HG02840 (cell line): ENCODE data around the gene CPED1.
"Not testable (repeated sequence)": the region's sequence is repeated elsewhere in the genome, so short reads cannot be mapped to it uniquely, and the experiment has no call there.

Experiments
- ATAC-seq: cut with Tn5 transposase; IDR thresholded peaks from one replicate; pipeline ENCODE4 v1.9.1; 2021; ENCODE audit warnings: mild to moderate bottlenecking, moderate library complexity, moderate number of reproducible peaks; ENCODE audit not compliant: unreplicated experiment, low FRiP score

CPED1 gene

GRCh38 chr7:120994512-120995410 is 6.2 kb downstream of the CPED1 start:
- ATAC-seq: no peak

GRCh38 chr7:120995654-120996053 is 7.1 kb downstream of the CPED1 start:
- no peak for ATAC-seq

GRCh38 chr7:120996333-120996987 is 7.9 kb downstream of the CPED1 start:
- ATAC-seq: no peak

DNA sequence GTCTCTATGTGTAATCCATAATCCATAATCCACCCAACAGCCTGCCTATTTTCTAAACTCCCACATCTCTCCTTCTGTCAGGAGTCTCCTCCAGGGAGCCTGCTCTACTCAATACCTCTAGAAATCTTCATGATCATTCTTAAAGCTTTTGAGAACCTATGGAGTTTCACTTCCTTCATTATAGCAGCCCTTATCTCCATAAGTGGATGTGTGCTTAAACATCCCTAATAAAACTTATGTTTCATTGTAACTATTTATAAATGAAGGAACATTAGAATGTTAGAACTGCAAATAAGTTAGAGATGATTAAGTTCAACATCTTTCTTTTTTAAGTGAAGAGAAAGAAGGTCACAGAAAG is 8.5 kb downstream of the CPED1 start:
- ATAC-seq: no peak

- ATAC-seq: no peak
Observed at GRCh38 chr7:120997882-120998474, 9.5 kb downstream of the CPED1 start.

DNA sequence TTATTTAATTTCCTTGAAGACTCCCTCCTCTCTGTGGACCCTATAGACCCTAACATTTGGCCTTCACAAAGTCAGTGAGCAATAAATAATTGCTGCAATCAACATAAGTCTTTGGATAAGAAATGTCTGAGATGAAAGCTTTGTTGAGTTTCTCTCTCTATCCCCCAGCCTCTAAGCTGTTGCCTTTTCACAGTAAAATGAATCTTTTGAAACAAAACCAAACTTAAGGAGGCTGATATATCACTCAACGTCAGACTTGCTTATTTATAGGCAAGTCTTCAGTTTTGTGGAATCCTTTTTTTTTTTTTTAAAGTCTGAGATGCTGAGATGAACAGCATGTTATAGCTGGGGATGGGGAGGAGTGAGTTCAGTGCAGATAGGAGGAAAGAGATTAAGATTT is 10.0 kb downstream of the CPED1 start:
- ATAC-seq: no peak

DNA sequence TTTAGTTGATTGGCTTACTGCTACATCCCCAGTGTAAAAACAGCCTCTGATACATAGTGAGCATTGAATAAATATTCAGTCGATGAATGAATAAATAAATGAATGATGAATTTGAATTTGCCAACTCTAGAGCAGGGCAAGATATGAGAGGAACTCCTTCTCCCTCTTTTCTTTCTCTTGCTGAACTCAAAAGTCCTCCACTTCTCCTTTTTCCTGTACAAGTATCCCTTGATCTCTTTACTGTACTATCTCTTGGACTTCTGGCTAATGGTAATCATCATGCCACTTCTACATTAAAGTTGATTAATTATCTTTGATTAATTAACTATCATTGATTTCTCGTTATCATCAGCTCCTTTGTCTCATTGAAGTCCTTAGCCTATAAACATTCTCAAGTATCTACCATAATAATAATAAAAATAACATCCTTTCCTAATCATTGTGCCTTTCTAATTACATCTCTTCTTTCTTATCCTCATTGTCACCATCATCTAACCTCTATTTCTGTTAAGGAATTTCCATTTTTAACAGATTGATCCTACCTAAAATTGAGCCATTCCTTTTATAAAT is 10.6 kb downstream of the CPED1 start:
- no peak for ATAC-seq

DNA sequence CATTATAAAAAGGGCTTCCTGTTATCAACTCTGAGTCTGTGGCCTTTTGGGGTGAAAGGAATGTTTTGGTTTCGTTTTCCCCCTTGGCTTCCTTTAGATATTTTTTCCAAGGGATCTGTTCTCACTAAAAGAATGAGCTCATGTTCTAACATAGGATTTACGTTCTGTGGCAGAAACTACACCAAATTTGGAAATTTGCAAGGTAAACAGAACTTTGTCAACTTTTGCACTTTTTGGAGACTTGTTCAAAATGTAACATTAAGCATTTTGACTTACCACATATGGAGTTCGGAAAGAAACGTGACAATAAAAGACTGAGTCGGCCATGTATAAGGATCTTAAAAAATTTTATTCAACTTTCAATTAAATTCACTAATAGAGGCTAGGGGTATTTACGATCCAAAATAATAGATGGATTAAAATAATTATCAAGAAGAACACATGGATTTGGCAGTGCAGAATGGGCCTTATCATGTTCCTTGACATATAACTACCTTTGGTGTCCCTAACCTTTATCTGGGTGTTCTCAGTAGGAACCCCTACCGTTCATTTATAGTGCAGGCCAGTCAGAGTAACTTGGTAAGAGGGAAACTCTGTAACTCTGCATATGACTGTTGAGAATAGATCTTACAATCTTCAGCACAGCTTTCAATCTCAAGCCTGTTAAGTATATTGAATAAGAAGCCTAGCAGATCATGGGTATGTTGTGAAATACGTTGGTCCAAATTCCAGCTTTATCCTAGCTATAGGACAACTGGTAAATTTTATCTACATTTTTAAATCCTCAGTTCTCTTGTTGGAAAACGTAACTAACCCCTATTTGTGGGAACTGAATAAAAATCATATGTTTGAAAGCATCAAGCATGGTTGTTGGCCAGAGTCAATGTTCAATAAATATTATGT is 11.8 kb downstream of the CPED1 start:
- no peak for ATAC-seq

DNA sequence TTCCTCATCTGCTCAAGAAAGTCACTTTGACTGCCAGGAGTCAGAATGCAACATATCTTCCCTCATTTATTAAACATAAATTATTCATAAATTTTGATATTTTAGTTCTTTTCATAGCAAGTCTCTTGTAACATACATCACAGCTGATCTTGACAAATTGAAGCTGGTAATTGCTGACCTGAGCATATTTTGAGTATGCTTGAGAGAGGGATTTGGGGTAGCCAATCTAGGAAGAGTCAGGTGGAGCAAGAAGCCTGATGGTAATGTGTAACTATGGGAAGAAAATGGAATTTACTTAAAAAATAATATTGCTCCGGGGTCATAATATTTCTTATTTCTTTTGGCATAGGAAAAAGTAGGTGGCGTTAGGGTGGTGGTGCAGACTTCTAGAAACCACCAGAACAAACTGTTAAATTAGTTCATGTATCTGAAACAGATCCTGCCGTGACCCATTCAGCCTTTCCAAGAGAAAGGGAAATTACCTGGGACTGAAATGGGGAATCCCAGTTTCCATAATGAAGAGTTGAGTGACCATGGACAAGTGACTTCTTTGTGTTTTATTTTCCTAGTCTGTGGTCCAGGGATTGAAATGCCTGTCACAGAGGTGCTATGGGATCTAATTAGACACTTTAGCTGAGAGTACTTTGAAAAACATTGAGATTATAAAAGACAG is 12.9 kb downstream of the CPED1 start:
- ATAC-seq: no peak

DNA sequence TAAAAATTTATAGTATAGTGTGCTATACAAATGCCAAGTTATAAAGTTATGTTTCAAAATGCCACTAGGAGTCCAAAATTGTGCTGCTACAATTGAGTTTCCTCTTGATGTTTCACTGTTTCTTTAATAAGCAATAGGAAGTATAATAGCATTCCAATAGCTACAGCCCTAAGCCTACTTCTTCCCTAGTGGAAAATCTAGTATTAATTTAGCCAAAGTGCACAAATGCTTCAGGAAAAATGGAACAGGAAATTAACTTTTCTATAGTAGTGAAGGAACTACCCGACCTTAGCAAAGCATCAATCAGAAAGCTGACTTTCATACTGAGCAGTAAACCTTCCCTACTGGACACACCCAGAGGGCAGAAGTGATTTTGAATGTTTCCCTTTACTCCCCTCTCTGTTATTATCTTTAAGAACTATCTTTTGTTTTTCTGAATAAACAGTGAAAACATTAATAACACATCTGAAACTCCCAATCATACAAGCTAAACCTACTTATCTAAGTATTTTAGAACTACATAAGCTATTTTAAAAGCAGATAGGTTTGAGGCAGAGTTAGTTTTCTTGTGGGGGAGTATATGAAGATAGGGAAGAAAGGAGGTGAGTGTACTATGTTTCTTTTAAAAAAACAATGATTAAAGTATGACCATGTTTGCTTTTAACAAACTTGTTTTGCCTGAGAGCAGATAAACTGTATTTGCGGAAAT is 13.7 kb downstream of the CPED1 start:
- ATAC-seq: no peak

DNA sequence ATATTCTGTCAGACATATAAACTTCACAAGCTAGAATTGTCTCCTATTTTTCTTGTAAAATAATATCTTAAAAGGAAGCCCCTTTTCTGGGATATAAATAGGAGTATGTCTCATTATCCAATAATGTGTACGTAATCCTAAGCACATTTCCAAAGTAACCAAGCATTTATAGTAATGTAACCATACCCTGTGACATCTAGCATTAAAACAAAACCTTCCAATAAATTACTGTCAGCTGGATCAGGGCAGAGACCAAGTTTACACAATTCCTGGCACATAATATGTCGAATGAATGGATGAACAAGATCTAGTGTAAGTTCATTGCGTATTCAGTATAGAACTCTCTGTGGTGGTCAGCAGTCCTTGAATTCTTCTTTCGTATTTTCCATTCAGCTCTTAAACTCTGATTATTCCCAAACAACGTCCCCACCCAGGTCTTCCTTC is 14.3 kb downstream of the CPED1 start:
- no peak for ATAC-seq

DNA sequence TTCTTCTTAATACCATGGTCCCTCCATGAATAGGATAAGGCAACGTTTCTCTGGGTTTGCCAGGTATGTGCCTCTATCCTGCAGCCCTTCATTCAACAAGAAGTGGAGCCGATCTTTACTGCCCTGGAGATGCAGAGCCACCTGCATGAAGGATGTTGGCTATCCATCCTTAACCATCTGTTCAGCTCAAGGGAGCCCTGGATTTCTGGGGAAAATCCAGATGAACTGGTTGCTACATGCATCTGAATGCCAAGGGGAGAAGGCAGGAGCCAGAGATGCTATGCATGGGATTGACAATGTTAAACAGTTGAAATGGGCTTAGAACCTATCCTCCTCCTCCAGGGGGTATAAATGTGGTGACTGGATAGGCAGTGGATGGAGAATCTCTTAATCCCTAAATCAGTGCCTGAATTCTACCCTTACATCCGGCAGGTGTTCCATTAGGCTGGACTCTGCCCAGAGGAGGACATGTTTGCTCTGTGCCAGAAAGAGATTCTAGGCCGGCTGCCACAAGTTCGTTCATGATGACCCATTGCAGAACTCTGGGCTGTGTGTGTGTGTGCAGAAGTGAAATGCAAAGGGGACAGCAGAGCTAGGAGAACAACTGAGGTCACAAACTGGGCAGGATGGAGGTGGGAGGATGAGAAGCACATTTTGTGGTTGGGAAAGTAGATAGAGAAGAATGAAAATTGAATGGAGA is 15.6 kb downstream of the CPED1 start:
- ATAC-seq: no peak

DNA sequence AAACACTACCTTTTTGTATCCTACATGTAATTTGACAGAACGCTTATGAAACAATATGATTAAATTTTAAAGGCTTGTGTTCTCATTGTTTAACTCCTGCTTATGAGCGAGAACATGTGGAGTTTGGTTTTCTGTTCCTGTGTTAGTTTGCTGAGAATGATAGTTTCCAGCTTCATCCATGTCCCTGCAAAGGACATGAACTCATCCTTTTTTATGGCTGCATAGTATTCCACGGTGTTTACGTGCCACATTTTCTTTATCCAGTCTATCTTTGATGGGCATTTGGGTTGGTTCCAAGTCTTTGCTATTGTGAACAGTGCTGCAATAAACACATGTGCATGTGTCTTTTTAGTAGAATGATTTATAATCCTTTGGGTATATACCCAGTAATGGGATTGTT is 16.5 kb downstream of the CPED1 start:
- ATAC-seq: not testable (repeated sequence)

GRCh38 chr7:121005996-121006584 is 17.6 kb downstream of the CPED1 start:
- no peak for ATAC-seq

DNA sequence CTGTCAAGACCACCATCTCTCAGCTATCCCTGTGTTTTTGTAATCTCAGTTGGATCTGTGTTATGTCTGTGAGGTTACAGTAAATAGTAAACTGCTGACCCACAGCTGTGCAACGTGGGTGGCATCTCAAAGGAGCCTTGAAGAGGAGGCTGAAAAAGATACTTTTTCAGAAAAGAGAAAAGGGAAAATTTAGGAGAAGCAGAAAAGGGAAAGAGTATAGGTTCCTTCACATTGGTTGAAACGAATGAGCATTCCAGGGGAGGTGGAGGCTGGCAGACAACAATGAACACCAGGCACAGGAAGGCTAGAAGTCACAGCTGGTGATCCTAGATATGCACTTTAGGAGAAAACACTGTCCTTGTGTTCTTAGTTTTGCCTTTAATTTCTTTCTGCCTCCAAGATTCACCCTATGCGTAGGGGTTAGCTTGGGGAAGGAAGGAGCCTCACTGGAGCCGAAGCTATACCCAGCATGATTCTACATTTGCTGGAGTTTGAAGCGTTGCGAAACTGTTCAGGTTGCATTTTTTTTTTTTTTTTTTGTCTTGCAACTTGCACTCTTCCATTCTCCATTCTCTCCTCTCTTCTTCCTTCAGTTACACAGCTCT is 18.3 kb downstream of the CPED1 start:
- ATAC-seq: no peak

- no peak for ATAC-seq
Observed at GRCh38 chr7:121008816-121009215, 20.3 kb downstream of the CPED1 start.

GRCh38 chr7:121011401-121011800 is 22.9 kb downstream of the CPED1 start:
- no peak for ATAC-seq
